Endothelial cell (in vitro differentiated cells): ENCODE results near the gene C11orf21. TPM values are rescaled to one million over a fixed set of nuclear protein-coding genes. Genes with fewer than 3 reads are reported as not detected.

Source experiments
- DNase-seq: peaks from one replicate; pipeline ENCODE4 v3.0.0; 2021; ENCODE audit warnings: low spot score
- H3K27ac Mint-ChIP-seq: one replicate; pipeline ENCODE4 v1.8.0; 2021; ENCODE audit warnings: mixed read lengths, inconsistent platforms; ENCODE audit not compliant: unreplicated experiment
- H3K27me3 Mint-ChIP-seq: one replicate; pipeline ENCODE4 v1.8.0; 2021; ENCODE audit warnings: mild to moderate bottlenecking, moderate library complexity, mixed read lengths, inconsistent platforms; ENCODE audit not compliant: unreplicated experiment
- H3K36me3 Mint-ChIP-seq: one replicate; pipeline ENCODE4 v1.8.0; 2021; ENCODE audit warnings: mild to moderate bottlenecking, low read depth, mixed read lengths, inconsistent platforms; ENCODE audit not compliant: unreplicated experiment
- H3K4me1 Mint-ChIP-seq: one replicate; pipeline ENCODE4 v1.8.0; 2021; ENCODE audit warnings: mild to moderate bottlenecking, mixed read lengths, inconsistent platforms; ENCODE audit not compliant: unreplicated experiment
- H3K4me3 Mint-ChIP-seq: one replicate; pipeline ENCODE4 v1.8.0; 2021; ENCODE audit warnings: mild to moderate bottlenecking, mixed read lengths, inconsistent platforms; ENCODE audit not compliant: unreplicated experiment
- H3K9me3 Mint-ChIP-seq: one replicate; pipeline ENCODE4 v1.8.0; 2021; ENCODE audit warnings: mixed read lengths, inconsistent platforms; ENCODE audit not compliant: unreplicated experiment
- total RNA-seq: library from RNA; stranded (reverse); fragmentation: NEBNext Ultra II Directional; extraction: Animal tissue kit (Norgen Biotek cat#: 25700); gene quantifications from one replicate; pipeline ENCODE4 v1.2.1, GENCODE V29; 2021; ENCODE audit not compliant: unreplicated experiment
- TF ChIP-seq, protein P1 (sequence below): fragments of 200-600 bp; sonication (generic); IDR thresholded peaks from one replicate; pipeline ENCODE4 v1.5.0; 2021; ENCODE audit warnings: antibody characterized with exemption; ENCODE audit not compliant: unreplicated experiment

The C11orf21 gene
- total RNA-seq, 1 donor from 2014 or later, result 0.13 TPM

DNA sequence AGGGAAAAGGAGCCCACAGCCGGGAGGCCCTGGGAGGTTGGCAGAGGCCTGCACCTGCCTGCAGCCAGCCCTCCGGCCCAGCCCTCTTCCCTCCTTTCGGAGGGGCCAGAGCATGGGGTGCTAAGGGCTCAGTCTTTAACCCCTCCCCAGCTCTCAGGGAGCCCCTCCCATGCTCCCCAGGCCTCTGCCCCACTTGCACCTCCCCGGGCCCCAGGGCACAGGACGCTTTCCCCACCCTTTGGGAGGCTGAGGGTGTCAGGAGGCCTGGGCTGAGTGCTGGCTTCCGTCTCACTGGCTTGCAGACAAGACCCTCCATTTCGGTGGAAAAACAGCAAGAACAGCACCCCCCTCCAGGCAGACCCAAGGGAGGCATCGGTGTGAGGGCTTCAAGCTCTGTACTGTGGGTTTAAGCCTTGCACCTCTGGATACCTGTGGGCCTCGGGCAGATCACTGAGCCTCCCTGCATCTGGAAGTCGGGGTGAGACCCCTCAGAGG is 38.6 kb downstream of the C11orf21 start:
- no peak for DNase-seq
- no peaks in the 10 kb centered on the region for H3K9me3 Mint-ChIP-seq
- no peak overlapping the region for H3K27ac Mint-ChIP-seq
- H3K4me1 Mint-ChIP-seq, result peaks cover 3% of the 10 kb centered on the region
- no peak overlapping the region for H3K4me3 Mint-ChIP-seq
- H3K36me3 Mint-ChIP-seq, result no peaks in the 10 kb centered on the region
- TF ChIP-seq, protein P1, sequence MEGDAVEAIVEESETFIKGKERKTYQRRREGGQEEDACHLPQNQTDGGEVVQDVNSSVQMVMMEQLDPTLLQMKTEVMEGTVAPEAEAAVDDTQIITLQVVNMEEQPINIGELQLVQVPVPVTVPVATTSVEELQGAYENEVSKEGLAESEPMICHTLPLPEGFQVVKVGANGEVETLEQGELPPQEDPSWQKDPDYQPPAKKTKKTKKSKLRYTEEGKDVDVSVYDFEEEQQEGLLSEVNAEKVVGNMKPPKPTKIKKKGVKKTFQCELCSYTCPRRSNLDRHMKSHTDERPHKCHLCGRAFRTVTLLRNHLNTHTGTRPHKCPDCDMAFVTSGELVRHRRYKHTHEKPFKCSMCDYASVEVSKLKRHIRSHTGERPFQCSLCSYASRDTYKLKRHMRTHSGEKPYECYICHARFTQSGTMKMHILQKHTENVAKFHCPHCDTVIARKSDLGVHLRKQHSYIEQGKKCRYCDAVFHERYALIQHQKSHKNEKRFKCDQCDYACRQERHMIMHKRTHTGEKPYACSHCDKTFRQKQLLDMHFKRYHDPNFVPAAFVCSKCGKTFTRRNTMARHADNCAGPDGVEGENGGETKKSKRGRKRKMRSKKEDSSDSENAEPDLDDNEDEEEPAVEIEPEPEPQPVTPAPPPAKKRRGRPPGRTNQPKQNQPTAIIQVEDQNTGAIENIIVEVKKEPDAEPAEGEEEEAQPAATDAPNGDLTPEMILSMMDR, result no peak
- H3K27me3 Mint-ChIP-seq, result peaks cover 12% of the 10 kb centered on the region

DNA sequence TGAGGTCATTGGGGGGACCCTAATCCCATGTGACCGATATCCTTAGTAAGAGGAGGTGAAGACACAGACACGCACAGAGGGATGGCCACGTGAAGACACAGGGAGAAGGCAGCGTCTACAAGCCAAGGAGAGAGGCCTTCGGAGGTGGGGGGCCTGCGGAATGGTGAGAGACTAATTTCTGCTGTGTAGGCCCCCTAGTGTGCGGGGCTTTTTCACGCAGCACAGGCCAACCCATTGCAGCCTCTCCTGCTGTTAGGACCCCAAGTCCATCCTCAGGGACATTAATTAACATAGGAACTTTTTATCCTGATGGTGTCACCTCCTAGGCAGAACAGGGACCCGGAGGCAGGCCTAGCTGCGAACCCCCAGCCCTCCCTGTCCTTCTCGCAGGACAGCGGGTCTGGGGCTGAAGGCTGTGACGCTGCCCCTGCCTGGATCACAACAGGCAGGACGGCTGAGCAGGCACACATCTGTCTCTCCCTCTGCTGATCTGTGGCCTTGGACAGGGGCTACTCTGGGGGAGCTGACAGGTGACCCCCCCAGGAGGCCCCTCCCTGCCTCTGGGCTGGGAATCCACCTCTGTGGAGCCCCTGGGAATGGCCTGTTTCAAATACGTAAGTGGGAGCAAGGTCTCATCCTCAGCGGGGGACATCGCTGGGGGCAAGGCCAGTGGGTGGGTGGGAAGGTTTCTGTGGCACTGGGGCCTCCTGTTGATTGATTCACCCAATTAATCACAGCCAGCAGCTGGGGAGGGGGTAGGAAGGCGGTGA is 39.2 kb downstream of the C11orf21 start:
- H3K4me1 Mint-ChIP-seq, result peaks cover 3% of the 10 kb centered on the region
- H3K36me3 Mint-ChIP-seq, result no peaks in the 10 kb centered on the region
- no peaks in the 10 kb centered on the region for H3K9me3 Mint-ChIP-seq
- no peak for DNase-seq
- no peak overlapping the region for H3K27ac Mint-ChIP-seq
- H3K4me3 Mint-ChIP-seq, result no peak overlapping the region
- H3K27me3 Mint-ChIP-seq, result peaks cover 11% of the 10 kb centered on the region
- TF ChIP-seq, protein P1, result no peak

- TF ChIP-seq, protein P1, result no peak
- DNase-seq, result no peak
- Mint-ChIP-seq H3K4me1 (peaks cover 3% of the 10 kb centered on the region), H3K36me3 (no peaks in the 10 kb centered on the region), H3K4me3 (no peak overlapping the region), H3K9me3 (no peaks in the 10 kb centered on the region), H3K27me3 (peaks cover 12% of the 10 kb centered on the region), H3K27ac (no peak overlapping the region)
Measured at GRCh38 chr11:2261436-2262230, 40.1 kb downstream of the C11orf21 start.

- H3K4me3 Mint-ChIP-seq, result no peak overlapping the region
- H3K27ac Mint-ChIP-seq, result no peak overlapping the region
- H3K9me3 Mint-ChIP-seq, result no peaks in the 10 kb centered on the region
- TF ChIP-seq, protein P1, result no peak
- H3K27me3 Mint-ChIP-seq, result peaks cover 14% of the 10 kb centered on the region
- no peaks in the 10 kb centered on the region for H3K36me3 Mint-ChIP-seq
- no peaks in the 10 kb centered on the region for H3K4me1 Mint-ChIP-seq
- DNase-seq, result no peak
Measured at GRCh38 chr11:2260491-2261364, 41.0 kb downstream of the C11orf21 start.
